Measurements from ENCODE around the gene FHIT.

The FHIT gene

DNA sequence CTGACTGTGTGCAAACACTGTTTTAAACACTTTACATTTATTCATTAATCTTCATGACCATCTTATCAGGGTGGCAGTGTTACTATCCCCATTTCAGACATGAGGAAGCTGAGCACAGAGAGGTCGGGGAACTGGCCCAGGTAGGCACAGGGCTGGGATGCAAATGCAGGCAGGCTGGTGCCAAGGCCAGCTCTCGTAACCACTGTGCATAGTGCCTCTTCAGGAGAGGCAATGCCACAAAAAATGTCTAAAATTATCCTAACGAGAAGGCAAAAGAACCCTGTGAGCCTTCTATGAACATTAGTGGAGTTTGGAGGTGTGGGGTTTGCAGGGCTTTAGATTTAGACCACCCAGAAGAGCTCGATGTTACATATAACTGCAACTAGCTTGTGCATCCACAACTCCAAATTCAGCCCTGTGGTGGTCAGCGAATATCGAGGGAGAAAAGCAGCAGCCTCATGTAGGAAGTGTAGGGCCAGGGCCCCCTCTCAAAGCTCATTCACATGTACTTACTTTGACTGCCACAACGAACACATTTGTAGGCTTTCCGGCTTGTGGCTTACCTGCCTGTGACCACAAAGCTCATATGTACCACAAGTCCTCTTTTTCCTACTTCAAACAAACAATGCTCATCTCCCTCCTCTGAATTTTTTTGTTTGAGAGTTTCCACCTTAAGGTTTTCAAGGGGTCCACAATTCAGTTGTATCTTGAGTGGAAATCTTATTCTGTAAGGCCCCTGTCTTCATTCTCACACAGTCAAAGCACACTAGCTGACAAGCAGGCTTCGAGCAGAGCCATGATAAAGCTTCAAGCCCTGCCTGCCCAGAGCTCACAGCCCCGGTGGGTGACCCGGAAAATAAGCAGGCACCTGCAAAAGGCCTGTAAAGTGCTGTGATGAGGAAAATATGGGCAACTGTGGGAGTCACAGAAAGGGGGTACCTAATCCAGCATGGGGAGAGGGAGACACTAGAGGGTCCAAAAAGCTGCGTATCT lies 1478.5 kb downstream of the FHIT start:
- peak in 2 of 3 experiments; percentile 4 to 32 for DNase-seq (ENCODE audit: low read depth in 3 of 3)

DNA sequence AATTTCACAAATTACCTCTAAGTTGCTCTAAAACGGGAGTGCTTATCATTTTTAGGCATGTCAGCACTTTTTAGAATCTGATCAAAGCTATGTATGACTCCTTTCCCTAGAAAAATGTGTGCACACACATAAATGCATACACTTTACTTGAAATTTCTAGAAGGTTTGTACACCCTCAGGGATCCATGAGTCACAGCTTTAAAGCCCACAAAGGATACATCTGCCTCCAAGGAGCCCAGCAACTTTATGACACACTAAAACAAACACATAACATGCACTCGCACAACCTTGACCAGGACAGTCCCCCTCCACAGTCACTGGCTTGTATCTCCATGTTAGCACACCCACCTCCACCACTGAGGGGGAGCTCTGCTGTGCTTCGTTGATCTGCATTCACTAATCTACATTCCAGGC lies 1479.5 kb downstream of the FHIT start:
- DNase-seq (ENCODE audit: low read depth in 3 of 3) = no peak

DNA sequence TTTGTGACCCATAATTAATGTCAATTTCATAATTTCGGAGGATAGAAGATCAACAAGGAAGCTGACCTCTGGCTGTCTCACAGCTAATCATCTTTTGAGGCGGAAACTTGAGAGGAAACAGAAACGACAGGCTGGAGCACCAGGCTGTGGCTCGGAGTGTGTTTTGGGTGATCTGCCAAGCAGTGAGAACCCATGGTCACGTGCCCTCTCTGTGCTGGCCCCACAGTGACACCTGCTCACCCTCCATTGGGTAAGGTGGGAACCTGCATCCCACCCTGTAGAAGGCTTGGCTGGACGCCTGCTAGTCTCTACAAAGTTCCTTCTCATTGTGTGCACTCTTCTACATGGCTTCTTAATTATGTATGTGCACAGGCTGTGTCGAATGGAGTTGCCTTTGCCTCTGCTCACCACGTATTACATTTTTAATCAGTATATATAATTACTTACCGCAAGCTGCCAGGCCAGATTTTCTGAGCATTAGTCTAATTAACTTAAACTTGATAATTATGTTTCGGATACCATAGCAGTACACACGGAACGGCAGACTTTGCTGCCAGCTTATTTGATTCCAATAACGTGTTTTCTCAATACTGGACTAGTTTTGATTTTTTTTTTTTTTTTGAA lies 1482.0 kb downstream of the FHIT start:
- DNase-seq (ENCODE audit: low read depth in 3 of 3) = no peak

DNA sequence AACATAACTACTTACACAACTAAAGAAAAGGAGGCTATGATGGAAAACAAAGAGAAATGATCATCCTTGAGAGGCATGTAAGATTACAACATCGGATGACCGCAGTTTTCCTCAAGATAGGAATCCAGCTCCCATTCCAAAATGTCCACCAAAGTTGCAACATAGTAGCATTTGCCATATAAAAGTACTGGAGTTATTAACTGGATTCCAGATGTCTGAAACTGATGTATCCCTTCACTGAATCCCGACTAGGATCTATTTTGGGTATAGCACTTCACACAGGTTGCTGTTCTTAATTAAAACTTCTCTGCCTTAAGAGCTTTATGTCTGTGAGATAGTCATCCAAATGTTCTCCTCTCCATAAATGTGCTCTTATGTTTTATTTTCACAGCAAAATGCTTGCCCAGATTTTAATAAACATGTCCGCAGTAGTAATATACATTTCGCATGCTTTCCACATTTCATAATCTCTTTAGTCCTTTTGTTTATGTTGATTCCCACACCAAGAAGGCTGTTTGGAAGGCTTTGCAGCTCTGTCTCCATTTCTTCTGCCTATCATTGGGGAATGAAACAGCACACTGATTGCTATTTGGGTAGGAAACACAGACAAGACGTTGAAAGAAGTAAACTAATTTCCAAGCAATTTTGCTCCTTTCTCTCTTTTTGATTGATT lies 1484.9 kb downstream of the FHIT start:
- DNase-seq (ENCODE audit: low read depth in 3 of 3) = no peak

DNA sequence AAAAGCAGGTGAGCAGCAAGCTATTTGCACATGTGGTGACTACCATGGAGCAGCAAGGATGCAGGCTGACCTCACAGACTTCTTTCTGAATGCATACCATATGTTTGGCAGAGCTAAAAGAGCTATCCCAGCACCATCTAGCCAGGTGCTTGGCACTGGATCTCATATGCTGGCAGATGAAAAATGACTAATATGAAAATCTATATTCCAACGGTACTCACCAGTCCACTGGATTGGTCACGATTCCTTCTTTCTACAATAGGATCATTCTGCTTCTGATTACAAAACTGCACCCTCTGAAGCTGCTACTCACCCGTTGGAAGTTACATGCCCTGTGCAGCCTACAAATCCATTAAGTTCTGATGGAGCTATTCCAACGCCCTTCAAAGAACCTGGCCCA lies 1487.1 kb downstream of the FHIT start:
- no peak for DNase-seq (ENCODE audit: low read depth in 3 of 3)

DNA sequence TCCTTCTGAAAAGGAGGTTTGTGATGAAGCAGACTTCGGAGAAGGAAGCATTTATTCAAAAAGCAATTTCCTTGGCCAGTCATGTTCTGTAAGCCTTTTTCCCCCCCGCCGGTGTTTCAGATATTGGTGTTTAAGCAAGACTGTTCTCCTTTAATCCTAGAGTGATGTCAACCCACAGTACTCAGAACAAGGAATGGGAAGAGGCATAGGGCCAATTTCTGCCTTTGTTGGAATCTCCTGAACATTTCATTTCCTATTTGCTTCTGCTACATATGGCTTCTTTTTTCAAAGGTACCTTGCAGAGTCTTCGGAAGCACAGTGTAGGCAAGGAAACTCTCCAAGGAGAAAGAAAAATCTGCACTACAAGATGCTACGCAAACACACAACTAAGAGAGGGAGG lies 1488.3 kb downstream of the FHIT start:
- DNase-seq (ENCODE audit: low read depth in 3 of 3) = no peak

DNA sequence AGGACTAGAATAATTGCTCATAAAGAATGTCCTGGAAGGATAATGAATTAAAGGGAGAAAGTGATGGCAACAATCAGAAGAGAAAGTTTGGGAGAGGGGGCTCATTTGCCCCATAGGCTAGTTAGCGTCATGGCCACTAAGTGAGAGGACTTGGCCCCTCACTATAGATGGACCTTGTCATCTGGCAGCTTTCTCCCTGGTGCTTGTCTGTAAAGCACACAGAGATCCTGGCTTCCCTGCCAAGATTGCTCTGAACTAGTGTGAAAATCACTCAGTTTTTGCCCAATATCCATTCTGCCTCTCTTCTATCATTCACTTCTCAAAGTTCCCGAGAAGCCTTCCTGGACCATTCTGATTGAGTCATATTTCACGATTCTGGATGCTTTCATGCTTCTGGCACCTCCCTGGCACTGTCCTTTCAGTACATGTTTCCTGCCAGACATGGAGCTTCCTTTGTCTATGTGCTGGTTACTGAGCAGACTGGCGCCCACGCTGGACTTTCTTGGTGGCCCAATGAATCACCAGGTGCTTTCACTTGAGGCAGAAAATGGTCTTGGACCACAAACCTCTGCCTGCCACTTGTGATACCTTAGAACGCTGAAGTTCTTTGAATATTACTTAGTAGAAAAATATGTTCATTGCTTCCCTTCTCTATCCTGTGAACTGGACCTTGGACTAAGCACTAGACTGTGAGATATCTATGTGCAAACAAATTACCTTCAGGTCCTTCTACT lies 1491.8 kb downstream of the FHIT start:
- peak in 1 of 3 experiments; percentile 37 for DNase-seq (ENCODE audit: low read depth in 3 of 3)

DNA sequence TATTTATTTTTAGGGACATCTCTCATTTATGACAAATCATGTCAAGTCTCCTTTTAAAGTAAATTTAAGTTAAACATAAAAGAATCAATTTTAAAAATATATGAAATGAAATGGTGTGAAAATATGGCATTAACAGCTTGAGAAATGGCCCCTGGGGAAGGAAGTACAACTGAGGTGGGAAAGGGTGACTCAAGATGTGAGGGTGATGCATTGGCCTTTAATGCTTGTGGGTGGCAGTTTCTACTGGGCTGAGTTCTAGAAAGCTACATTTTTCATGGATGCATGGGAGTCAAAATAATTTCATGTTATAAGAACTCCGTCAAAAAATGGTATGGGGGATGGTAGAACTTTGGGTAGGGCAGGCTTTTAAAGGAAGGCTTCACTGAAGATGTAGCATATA lies 1492.6 kb downstream of the FHIT start:
- DNase-seq (ENCODE audit: low read depth in 3 of 3) = no peak

DNA sequence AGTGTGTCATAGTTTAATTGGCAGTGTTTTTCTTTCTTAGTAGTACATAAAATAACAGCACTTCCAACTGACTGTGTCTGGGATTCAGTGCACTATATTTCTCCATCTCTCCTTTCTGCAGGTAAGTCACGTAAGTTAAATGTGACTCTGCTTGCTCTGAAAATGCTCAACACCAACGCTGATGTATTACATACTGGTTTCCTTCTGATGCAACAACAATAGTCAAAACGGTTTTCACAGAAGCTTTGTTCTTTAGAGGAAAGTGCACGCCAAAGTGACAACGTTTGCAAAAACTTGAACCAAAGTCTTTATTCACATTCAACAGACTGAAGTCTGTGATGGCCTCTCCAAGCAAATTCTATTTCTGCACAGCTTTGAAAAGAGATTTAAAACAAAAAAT lies 1494.3 kb downstream of the FHIT start:
- no peak for DNase-seq (ENCODE audit: low read depth in 3 of 3)

DNA sequence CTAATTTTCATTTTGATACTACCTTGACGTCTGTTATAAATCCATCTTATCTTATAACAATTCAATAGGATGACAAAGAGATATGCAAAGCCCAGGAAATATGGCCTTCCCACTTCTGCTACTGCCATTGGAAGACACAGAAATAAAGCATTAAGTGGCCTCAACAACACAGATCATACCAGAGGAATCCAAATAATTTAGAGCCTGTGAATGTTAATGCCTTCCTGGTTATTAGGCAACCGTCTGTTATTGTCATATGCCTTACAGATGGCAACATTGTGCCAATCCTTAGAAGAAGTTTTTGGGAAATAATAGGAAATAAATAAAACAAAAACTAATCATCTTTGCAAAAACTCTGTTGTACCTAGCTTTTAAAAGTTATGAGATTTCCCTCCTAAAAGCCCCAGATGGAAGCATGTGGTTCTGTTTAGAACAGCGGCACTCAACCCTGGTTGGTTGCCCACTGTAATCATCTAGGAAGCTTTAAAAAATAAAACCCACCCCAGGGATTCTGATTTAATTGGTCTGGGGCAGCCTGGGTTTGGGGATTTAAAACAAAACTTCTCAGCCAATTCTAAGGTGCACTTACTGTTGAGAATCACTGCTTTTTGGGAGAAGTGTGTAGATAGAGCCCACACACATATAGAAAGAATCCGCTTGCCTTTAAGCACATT lies 1496.7 kb downstream of the FHIT start:
- DNase-seq (ENCODE audit: low read depth in 3 of 3) = no peak

DNA sequence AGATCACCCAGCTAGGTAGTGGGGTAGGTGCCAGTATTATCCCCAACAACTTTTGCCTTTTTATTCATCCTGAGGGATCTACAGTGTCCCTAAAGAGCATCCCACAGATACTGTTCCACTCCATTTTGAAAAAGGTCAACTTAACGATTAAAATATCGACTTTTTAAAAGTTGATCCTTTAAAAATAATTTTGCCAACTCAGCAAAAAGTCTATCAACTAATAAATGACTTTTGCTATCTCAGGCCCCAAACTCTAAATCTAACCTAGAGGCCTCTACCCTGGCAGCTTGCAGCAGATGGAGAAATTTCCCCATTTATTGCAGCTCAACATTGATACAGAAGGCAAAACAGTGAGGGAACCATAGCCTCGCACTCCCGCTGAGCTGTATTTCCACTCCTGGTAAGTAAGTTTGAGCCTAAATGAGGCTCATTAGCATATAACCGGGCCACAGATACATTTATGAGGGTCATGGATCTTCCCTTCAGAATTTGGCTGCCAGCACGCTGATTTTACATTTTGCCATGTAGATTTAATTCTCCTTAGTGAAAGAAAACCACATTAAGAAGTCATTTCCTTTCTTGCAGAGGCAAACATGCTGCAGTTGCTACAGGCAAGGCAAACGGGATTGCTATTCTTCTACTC lies 1497.3 kb downstream of the FHIT start:
- DNase-seq (ENCODE audit: low read depth in 3 of 3) = no peak

DNA sequence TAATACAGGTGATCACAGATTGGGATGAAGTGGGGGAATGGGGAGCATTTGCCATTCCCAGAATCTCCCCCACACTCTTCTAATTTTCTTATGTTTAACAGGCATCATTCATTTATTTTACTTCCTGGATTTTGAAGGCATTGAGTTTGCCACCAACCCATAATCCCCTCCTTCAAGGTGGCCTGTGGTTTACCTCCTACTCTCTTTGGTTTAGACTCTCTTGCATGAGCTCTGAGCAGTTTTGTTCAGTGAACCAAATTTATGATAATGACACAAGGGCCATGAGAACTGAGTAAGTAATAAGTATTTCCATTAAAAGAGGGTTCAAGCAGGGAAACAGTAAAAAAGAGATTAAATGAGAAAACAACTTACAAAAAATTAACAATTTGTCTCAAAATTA lies 1498.3 kb downstream of the FHIT start:
- DNase-seq (ENCODE audit: low read depth in 3 of 3) = no peak

DNA sequence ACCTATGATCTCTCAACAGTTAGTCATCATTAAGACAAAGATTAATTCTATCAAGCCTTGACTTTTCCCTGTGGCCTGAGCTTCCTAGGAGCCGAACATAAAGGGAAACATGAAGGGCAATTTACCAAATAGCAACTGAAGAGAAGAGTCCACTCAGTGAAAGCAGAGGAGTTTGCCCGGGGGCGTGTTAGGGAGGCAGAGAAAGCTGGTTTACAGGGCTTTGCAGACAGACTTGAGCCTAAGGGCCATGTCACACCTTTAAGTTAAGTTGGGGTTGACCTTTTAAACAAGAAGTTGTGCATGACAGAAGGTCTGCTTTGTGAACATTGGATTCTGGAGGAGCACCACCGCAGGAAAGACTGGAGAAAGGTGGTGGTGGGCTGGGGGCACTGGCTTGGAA lies 1499.6 kb downstream of the FHIT start:
- DNase-seq (ENCODE audit: low read depth in 3 of 3) = no peak

DNA sequence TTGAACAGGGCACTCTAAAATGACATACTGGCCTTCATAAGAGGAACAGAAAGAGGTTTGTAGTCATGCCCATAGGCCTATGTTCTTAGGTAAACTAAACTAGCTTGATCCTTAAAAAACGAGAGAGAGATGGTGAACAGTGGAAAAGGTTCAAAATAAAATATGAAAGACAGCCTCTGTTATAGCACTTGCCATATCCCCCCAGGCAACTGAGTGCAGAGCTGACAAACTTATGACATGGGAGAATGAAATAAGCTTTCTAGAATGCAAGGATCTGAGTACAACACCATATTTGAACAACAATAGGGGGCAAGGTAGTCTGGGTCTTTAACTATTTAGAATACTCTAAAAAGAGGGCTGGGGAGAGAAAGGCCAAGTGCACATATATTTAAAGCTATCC lies 1500.9 kb downstream of the FHIT start:
- DNase-seq (ENCODE audit: low read depth in 3 of 3) = no peak

DNA sequence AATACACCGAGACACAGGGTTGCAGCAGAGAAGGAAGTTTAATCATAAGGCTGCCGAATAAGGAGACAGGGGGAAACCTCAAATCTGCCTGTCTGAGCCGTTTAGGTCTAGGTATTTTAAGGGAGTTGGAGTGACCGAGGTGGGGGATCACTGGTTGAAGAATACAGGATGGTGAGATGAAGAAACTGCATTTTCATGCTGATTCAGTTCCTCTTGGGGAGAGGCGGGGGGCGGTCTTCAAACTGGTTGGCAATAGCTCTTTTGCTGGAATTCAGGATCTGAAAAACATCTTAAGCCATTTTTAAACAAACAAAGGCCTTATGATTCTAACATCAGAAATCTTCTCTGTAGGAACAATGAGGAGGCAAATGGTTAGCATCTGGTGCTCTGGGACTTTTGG lies 1502.0 kb downstream of the FHIT start:
- no peak for DNase-seq (ENCODE audit: low read depth in 3 of 3)

DNA sequence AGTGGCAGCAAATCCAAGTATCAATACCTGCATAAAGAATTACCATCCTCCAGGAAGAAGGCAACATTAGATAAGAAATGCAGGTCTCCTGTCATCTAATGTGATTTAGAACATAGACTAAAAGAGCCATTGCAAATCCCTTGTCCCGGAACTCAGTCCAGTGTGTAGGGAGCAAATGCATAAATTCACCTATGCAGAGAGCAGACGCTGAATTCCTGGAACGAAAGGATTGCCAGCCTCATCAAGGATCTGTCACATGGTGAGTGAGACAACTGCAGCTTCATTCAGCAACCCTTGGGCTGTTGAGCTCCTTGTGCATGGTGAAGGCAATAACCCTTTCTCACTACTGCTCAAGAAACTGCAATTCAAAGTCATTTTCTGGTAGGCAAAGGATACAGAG lies 1504.7 kb downstream of the FHIT start:
- no peak for DNase-seq (ENCODE audit: low read depth in 3 of 3)

DNA sequence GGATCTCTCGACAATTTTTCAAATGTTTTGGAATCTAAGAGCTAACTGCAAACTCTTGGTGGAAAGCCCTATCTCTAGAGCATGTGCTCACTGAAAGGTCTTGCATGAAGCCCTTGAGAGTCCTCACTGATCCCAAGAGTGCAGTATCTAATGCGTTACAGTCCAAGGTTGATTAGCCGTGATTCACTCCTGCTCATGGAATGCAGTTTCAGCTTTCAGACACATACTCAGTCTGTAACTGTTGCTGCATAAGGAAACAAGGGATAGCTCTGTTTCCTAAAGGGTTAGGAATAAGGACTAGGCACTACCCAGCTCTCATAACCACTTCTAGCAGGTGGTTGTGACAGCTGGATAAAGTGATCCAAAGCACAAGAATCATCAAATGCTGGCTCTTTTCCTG lies 1514.0 kb downstream of the FHIT start:
- DNase-seq (ENCODE audit: low read depth in 3 of 3) = no peak

DNA sequence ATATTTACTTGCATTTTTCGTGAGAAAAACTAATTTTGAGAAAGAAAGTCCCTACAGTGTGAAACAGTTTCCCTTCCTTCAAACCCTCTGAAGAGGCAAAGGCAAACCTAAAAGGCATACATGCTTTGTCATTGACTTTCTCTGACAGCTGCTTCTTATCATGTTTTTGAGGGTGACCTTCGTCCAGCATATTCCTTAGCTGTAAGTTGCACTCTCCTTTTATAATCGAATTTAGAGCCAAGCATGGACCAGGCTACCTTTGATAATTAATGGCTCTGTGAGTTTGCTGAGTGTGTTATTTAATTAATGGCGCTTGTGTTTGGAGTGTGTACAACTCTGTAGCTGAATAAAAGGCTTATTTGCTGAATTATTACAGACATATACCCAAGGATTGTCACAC lies 1517.2 kb downstream of the FHIT start:
- no peak for DNase-seq (ENCODE audit: low read depth in 3 of 3)

DNA sequence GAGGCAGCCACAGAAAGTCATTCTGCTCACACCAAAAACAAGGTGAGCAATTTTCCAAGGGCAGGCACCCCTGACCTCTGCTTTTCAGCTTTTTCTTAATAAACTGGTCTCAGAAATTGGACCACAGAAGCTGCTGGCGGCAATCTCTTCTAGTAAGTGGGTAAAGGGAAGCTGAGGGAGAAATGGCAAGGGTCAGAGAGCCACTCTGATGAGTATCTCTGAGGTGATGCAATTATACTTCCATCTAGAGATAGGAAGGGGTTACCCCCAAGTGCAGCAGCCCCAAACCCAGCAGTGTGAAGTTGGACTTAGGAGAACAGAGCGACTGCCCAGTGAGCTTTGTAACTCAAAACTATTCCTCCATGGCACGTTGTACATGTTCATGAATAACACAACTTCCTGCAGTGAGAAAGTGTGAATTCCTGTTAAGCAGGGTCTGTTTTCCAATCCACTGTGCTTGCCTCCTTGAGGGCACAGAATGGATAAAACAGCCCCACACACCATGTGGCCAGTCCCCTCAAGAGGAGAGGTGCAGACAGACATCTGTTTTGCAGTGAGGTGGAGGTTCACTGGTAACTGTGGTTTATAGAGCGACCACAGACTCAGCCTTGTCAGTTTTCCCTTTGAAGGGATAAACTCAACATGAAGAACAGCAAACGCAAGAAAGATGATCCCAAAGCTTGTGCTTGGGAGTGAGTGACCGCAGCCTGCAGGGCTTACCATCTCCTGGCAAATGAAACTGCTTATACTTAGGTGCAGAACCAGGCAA lies 1518.0 kb downstream of the FHIT start:
- no peak for DNase-seq (ENCODE audit: low read depth in 3 of 3)

DNA sequence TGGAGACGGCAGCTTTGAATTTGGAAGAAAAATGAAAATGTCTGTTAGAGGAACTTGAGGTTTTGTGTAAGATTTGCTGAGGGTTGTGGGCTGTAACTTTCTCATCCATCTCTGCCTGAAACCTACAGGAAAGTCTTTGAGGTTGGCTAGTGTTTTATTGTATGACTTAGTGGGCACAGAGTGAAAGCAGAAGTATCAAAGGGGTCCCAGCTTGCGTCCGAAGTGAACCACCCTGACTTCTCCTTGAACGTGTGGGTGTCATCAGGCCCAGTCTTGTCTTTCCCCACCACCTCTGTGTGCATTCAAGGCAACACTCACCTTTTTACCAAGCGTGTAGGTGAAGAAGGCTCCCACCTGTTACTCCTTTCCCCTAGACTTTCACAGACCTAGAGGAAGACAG lies 1519.3 kb downstream of the FHIT start:
- DNase-seq (ENCODE audit: low read depth in 3 of 3) = no peak
